Liver (tissue), 9 donors: ENCODE measurements around the gene AFAP1L2. TPM values are rescaled to one million over a fixed set of nuclear protein-coding genes. Genes with fewer than 3 reads are reported as not detected.

Experiments used
- DNase-seq: peaks from one replicate; pipeline ENCODE4 v3.0.0-alpha.2; 2017; ENCODE audit warnings: low spot score
- H3K27ac ChIP-seq, 2 donors: one replicate each; pipeline ENCODE4 v1.7.0; 2013; ENCODE audit warnings: inconsistent platforms in 2 of 2, low read length in 2 of 2, control low read depth in 1 of 2, low read depth in 1 of 2, mild to moderate bottlenecking in 1 of 2
- H3K27me3 ChIP-seq, 4 donors: one replicate each; pipeline versions ENCODE4 v1.6.1 to v1.7.0; 2013; ENCODE audit warnings: low read length in 3 of 4, inconsistent platforms in 1 of 4, mild to moderate bottlenecking in 1 of 4, moderate library complexity in 1 of 4; ENCODE audit not compliant: control insufficient read depth in 4 of 4, insufficient read depth in 4 of 4
- H3K36me3 ChIP-seq, 4 donors: one replicate each; pipeline versions ENCODE4 v1.6.1 to v1.7.0; 2013; ENCODE audit warnings: low read length in 3 of 4, mild to moderate bottlenecking in 3 of 4, low read depth in 1 of 4, moderate library complexity in 1 of 4; ENCODE audit not compliant: control insufficient read depth in 4 of 4, insufficient read depth in 3 of 4
- H3K4me1 ChIP-seq, 4 donors: one replicate each; pipeline versions ENCODE4 v1.6.1 to v1.7.0; 2013; ENCODE audit warnings: low read length in 3 of 4, mild to moderate bottlenecking in 3 of 4, moderate library complexity in 1 of 4; ENCODE audit not compliant: control insufficient read depth in 4 of 4, insufficient read depth in 4 of 4
- H3K4me3 ChIP-seq, 3 donors: one replicate each; pipeline versions ENCODE4 v1.6.1 to v1.7.0; 2013; ENCODE audit warnings: low read length in 3 of 3, control low read depth in 1 of 3, low read depth in 1 of 3, mild to moderate bottlenecking in 1 of 3
- H3K9ac ChIP-seq, 2 donors: one replicate each; pipeline ENCODE4 v1.7.0; 2013; ENCODE audit warnings: low read length in 2 of 2, mild to moderate bottlenecking in 2 of 2, moderate library complexity in 2 of 2, control low read depth in 1 of 2, low read depth in 1 of 2
- H3K9me3 ChIP-seq, 4 donors: one replicate each; pipeline versions ENCODE4 v1.6.1 to v1.7.0; 2013; ENCODE audit warnings: low read length in 3 of 4; ENCODE audit not compliant: control insufficient read depth in 4 of 4
- CTCF ChIP-seq: fragments of 150-350 bp; IDR thresholded peaks from 2 replicates; pipeline ENCODE4 v1.5.1; 2017; ENCODE audit warnings: improper control_type of control experiment, low read depth, low read length; ENCODE audit not compliant: missing input control
- EGR1 ChIP-seq, 2 donors: IDR thresholded peaks; 2 replicates each; pipeline ENCODE4 v1.6.1; 2016 to 2018; ENCODE audit warnings: antibody characterized with exemption in 2 of 2, low read depth in 2 of 2
- FOXA1 ChIP-seq: IDR thresholded peaks from 2 replicates; pipeline ENCODE4 v1.6.1; 2016; ENCODE audit warnings: antibody characterized with exemption
- FOXA2 ChIP-seq: IDR thresholded peaks from 2 replicates; pipeline ENCODE4 v1.6.1; 2016; ENCODE audit warnings: antibody characterized with exemption
- GABPA ChIP-seq, 2 donors: IDR thresholded peaks in 1 of 2; conservative IDR thresholded peaks in 1 of 2; 2 replicates each; pipeline ENCODE4 v1.6.1; 2016; ENCODE audit warnings: antibody characterized with exemption in 2 of 2, mild to moderate bottlenecking in 1 of 2, moderate library complexity in 1 of 2
- HNF4A ChIP-seq, 2 donors: conservative IDR thresholded peaks; 2 replicates each; pipeline ENCODE4 v1.6.1; 2016; ENCODE audit warnings: antibody characterized with exemption in 2 of 2, mild to moderate bottlenecking in 2 of 2
- HNF4G ChIP-seq: IDR thresholded peaks from 2 replicates; pipeline ENCODE4 v1.6.1; 2016; ENCODE audit warnings: antibody characterized with exemption
- JUND ChIP-seq, 2 donors: IDR thresholded peaks; 2 replicates each; pipeline ENCODE4 v1.6.1; 2016; ENCODE audit warnings: antibody characterized with exemption in 2 of 2
- NR2F2 ChIP-seq: IDR thresholded peaks from 2 replicates; pipeline ENCODE4 v1.6.1; 2016; ENCODE audit warnings: antibody characterized with exemption
- RAD21 ChIP-seq, 2 donors: IDR thresholded peaks; 2 replicates each; pipeline ENCODE4 v1.6.1; 2016; ENCODE audit warnings: antibody characterized with exemption in 2 of 2, mild to moderate bottlenecking in 2 of 2
- RXRA ChIP-seq, 2 donors: IDR thresholded peaks; 2 replicates each; pipeline ENCODE4 v1.6.1; 2017 to 2018; ENCODE audit warnings: antibody characterized with exemption in 2 of 2, mild to moderate bottlenecking in 1 of 2
- SP1 ChIP-seq: IDR thresholded peaks from 2 replicates; pipeline ENCODE4 v1.6.1; 2018; ENCODE audit warnings: antibody characterized with exemption, mild to moderate bottlenecking
- TAF1 ChIP-seq: conservative IDR thresholded peaks from 2 replicates; pipeline ENCODE4 v1.6.1; 2016; ENCODE audit warnings: antibody characterized with exemption, mild to moderate bottlenecking
- YY1 ChIP-seq: IDR thresholded peaks from 2 replicates; pipeline ENCODE4 v1.6.1; 2016; ENCODE audit warnings: antibody characterized with exemption, mild to moderate bottlenecking
- WGBS: extraction: QIAGEN DNeasy Blood & Tissue Kit; methylation state at CpG from one replicate; pipeline ENCODE4 v1.1.7; 2013; 5-methylcytosine and 5-hydroxymethylcytosine counted together
- polyA plus RNA-seq, 2 donors: library from polyadenylated mRNA; stranded (reverse) in 1 of 2; unstranded in 1 of 2; fragments of 200-250 nt in 1 of 2; fragments of >200 nt in 1 of 2; fragmentation: Nextera tagmentation in 1 of 2; extraction: Ambion mirVana in 1 of 2; gene quantifications; one replicate each; pipeline versions ENCODE4 v1.2.1 to v1.2.3, GENCODE V29; 2013 to 2015
- total RNA-seq, 2 donors: library from RNA; depleted of rRNA; stranded (reverse); fragments of >200 nt; gene quantifications; one replicate each; pipeline ENCODE4 v1.2.3, GENCODE V29; 2014
- TF ChIP-seq, protein P1 (sequence below): IDR thresholded peaks from 2 replicates; pipeline ENCODE4 v1.6.1; 2016; ENCODE audit warnings: antibody characterized with exemption, mild to moderate bottlenecking
- TF ChIP-seq, protein P2 (sequence below): IDR thresholded peaks from 2 replicates; pipeline ENCODE4 v1.6.1; 2016; ENCODE audit warnings: antibody characterized with exemption
- TF ChIP-seq, protein P3 (sequence below): IDR thresholded peaks from 2 replicates; pipeline ENCODE4 v1.6.1; 2016; ENCODE audit warnings: antibody characterized with exemption
- TF ChIP-seq, protein P4 (sequence below): IDR thresholded peaks from 2 replicates; pipeline ENCODE4 v1.6.1; 2016; ENCODE audit warnings: antibody characterized with exemption
- donor health status: healthy.
- donor health status: healthy.
- donor health status: healthy.
- donor health status: healthy.
- donor health status: healthy.

The AFAP1L2 gene
- total and polyA plus RNA-seq, 4 donors: 0.53 to 1.8 (median 1.3) TPM

DNA sequence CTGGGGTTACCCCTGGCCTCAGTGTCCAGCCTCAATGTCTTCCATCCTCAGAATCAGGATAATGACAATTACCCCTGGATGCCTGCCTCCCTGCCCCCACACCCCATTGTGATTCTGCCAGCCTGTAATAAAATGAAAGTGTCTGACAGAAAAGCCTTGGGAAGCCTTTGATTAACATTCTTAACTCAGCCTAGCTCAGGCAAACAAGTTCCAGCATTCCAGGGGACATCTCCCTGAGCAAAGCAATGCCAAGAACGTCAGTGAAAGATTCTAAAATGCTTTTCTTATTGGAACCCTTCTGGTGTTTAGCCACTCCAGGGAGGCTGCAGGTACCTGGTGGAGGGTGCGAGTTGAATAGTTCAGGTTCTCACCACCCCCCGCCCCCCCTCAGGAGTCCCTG is 18.7 kb downstream of the AFAP1L2 start:
- Histone ChIP-seq H3K9me3 (no peaks in the 10 kb centered on the region), H3K4me1 (no peaks in the 10 kb centered on the region), H3K36me3 (no peaks in the 10 kb centered on the region), H3K27me3 (peaks cover 0 to 1% (median 0%) of the 10 kb centered on the region in 4 donors), H3K27ac (no peak overlapping the region), H3K9ac (no peak overlapping the region), H3K4me3 (no peak overlapping the region)
- DNase-seq: no peak
- 80% methylated on average over 3 of the region's 3 CpGs for WGBS
- TF ChIP-seq, protein P1, sequence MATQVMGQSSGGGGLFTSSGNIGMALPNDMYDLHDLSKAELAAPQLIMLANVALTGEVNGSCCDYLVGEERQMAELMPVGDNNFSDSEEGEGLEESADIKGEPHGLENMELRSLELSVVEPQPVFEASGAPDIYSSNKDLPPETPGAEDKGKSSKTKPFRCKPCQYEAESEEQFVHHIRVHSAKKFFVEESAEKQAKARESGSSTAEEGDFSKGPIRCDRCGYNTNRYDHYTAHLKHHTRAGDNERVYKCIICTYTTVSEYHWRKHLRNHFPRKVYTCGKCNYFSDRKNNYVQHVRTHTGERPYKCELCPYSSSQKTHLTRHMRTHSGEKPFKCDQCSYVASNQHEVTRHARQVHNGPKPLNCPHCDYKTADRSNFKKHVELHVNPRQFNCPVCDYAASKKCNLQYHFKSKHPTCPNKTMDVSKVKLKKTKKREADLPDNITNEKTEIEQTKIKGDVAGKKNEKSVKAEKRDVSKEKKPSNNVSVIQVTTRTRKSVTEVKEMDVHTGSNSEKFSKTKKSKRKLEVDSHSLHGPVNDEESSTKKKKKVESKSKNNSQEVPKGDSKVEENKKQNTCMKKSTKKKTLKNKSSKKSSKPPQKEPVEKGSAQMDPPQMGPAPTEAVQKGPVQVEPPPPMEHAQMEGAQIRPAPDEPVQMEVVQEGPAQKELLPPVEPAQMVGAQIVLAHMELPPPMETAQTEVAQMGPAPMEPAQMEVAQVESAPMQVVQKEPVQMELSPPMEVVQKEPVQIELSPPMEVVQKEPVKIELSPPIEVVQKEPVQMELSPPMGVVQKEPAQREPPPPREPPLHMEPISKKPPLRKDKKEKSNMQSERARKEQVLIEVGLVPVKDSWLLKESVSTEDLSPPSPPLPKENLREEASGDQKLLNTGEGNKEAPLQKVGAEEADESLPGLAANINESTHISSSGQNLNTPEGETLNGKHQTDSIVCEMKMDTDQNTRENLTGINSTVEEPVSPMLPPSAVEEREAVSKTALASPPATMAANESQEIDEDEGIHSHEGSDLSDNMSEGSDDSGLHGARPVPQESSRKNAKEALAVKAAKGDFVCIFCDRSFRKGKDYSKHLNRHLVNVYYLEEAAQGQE: no peak
- TF ChIP-seq RXRA (IDR thresholded peaks at IDR 0.05) (no peak), FOXA2 (no peak), EGR1 (IDR thresholded peaks at IDR 0.05; ENCODE audit: low read depth in 2 of 2) (no peak), GABPA (IDR thresholded peaks at IDR 0.05 in 1 of 2, conservative IDR thresholded peaks at IDR 0.05 in 1 of 2) (no peak), NR2F2 (no peak), YY1 (no peak), HNF4G (no peak), RAD21 (IDR thresholded peaks at IDR 0.05) (no peak), SP1 (no peak), HNF4A (conservative IDR thresholded peaks at IDR 0.05) (no peak), TAF1 (no peak), FOXA1 (no peak), JUND (IDR thresholded peaks at IDR 0.05) (no peak), CTCF (no peak)
- TF ChIP-seq, protein P2, sequence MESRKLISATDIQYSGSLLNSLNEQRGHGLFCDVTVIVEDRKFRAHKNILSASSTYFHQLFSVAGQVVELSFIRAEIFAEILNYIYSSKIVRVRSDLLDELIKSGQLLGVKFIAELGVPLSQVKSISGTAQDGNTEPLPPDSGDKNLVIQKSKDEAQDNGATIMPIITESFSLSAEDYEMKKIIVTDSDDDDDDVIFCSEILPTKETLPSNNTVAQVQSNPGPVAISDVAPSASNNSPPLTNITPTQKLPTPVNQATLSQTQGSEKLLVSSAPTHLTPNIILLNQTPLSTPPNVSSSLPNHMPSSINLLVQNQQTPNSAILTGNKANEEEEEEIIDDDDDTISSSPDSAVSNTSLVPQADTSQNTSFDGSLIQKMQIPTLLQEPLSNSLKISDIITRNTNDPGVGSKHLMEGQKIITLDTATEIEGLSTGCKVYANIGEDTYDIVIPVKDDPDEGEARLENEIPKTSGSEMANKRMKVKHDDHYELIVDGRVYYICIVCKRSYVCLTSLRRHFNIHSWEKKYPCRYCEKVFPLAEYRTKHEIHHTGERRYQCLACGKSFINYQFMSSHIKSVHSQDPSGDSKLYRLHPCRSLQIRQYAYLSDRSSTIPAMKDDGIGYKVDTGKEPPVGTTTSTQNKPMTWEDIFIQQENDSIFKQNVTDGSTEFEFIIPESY: no peak
- TF ChIP-seq, protein P3, sequence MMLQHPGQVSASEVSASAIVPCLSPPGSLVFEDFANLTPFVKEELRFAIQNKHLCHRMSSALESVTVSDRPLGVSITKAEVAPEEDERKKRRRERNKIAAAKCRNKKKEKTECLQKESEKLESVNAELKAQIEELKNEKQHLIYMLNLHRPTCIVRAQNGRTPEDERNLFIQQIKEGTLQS: no peak
- TF ChIP-seq, protein P4, sequence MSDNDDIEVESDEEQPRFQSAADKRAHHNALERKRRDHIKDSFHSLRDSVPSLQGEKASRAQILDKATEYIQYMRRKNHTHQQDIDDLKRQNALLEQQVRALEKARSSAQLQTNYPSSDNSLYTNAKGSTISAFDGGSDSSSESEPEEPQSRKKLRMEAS: no peak
